IPS DF 19.7 (cell line): ENCODE results near the gene KCTD20.

Experiments
- DNase-seq: peaks from one replicate; pipeline ENCODE4 v3.0.0-alpha.2; 2013; ENCODE audit warnings: low read depth, low spot score

Gene KCTD20

DNA sequence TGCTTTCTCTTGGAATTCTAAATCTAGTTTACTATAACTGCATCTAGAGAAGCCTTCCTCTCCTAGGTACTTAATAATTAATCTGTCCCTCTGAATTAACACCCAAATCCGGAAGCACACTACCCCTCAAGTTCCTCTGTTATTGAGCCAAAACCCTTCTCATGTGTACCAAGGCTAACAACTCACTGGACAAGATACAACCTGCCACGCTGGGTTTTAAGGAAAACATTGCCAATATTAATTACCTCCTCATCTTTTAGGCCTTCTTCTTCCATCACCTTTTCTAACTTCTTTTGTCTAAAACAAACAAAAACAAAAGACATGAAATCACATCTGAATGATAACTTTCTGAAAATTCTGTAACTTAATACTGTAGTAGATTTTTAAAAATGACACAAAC, 82.5 kb downstream of the KCTD20 start:
- no peak for DNase-seq

DNA sequence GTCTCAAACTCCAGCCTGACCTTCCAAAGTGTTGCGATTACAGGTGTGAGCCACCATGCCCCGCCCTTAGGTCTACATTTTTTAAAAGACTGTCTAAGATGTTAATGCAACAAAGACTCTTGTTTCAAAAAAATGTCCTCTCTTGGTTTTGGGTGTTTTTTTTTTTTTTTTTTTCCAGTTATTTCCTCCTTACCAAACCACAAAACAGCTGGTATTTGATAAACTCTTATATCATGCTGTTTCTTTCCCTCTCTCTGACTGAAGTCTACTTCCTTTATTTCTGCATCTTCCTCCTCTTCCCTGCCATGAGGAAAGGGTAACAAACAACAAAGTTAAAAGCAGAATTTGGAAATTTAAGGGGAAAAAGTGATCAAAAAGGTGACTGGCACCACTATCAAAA, 83.3 kb downstream of the KCTD20 start:
- DNase-seq, result no peak

DNA sequence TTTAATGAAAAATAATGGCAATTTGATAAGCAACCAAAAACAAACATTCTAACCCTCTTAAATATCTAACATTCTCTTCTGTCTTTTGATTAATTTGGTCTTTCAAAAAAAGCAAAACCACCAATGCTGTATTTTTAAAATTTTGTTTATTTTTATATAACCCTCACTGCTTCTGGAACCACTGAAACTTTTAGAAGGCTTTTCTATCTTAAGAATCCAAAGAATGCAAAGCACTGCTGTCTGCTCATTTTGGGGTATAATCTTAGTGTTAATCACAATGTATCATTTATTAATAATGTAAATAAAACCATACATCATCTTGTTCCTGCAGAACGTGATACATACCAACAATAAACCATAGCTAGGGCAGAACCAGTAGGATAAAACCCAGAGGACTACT, 90.5 kb downstream of the KCTD20 start:
- DNase-seq, result no peak

DNA sequence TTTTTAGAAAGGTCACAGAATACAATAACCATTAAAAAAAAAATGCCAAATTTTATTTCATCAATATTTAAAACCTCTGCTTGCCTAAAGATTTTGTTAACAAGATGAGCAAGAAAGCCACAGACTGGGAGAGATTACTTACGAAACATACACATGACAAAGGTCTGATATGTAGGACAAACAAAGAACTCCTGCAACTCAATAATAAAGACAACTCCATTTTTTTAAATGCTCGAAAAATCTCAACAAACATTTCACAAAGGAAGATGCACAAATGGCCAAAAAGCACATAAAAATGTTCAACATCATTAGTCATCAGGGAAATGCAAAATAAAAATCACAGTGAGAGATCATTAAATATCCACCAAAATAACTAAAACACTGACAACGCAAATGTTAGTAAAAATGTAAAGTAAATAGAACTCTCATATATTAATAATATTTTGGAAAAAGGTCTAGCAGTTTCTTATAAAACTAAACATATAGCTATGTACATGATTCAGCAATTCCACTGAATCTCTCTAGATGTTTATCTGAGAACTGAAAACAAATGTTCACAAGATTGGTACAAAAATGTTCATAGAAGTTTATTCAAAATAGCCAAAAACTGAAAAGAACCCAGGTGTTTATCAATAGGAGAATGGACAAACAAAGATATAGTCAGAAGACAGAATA, 94.2 kb downstream of the KCTD20 start:
- no peak for DNase-seq

DNA sequence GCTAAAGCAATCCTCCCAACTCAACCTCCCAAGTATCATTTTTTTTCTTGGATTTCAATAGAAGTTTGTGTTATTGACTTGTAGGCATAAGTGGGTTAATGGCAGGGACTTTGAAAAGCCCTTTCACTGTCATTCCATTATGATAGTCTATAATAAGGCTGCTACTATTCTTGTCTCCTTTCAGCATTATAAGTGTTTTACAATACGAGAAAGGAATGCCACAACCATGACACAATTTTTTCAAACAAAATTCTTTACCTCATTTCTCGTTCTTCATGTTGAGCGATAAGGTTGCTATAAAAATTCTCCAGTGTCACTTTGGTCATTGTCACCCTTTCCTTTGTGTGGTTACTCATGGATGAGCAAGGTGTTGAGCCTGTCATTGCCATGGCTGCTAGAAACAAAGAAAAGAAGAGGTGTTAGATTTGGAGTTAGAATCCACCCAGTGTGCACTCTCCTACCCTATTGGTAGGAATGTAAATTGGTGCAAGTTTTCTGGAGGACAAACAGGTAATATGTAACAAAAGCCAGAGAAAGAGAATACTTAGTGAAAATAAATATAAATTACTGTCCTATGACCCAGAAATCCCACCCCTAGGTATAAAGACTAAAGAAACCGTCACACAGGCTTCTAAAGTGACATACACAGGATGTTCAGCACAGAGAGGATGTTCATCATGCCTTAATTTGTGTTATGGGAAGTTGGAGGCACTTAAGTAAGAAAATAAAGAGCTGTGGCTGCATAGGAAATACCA, 97.2 kb downstream of the KCTD20 start:
- no peak for DNase-seq
